ENCODE results near the gene SEC61A2.

DNA sequence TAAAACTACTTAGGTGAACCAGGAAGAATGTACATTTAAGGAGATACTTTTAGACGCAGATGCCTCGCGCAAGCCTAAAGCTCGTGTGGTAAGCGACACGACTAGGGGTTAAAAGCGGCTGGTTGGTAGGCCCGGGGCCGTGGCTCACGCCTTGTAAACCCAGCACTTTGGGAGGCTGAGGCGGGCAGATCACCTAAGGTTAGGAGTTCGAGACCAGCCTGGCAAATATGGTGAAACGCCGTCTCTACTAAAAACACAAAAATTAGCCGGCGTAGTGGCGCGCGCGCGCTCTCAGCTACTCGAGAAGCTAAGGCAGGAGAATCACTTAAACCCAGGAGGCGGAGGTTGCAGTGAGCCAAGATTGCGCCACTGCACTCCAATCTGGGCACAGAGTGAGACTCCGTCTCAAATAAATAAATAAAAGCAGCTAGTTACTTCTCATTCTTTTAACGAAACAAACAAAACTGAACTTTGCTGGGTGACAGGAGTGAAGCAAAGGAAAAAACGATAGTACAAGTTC lies 65.3 kb downstream of the SEC61A2 start:
- TF ChIP-seq, protein P1, sequence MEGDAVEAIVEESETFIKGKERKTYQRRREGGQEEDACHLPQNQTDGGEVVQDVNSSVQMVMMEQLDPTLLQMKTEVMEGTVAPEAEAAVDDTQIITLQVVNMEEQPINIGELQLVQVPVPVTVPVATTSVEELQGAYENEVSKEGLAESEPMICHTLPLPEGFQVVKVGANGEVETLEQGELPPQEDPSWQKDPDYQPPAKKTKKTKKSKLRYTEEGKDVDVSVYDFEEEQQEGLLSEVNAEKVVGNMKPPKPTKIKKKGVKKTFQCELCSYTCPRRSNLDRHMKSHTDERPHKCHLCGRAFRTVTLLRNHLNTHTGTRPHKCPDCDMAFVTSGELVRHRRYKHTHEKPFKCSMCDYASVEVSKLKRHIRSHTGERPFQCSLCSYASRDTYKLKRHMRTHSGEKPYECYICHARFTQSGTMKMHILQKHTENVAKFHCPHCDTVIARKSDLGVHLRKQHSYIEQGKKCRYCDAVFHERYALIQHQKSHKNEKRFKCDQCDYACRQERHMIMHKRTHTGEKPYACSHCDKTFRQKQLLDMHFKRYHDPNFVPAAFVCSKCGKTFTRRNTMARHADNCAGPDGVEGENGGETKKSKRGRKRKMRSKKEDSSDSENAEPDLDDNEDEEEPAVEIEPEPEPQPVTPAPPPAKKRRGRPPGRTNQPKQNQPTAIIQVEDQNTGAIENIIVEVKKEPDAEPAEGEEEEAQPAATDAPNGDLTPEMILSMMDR (IDR thresholded peaks at IDR 0.05) = no peak
- no peak for TF ChIP-seq POLR2A (IDR thresholded peaks at IDR 0.05)

Measured in heart left ventricle (tissue), 13 donors.